Measurements from ENCODE around the gene ROBO1. TPM values are rescaled to one million over a fixed set of nuclear protein-coding genes. Genes with fewer than 3 reads are reported as not detected.

ROBO1 gene
- total and polyA plus RNA-seq, 2 of the 8 experiments (the other 6 are each of a cell fraction or from before 2014, with no cell fraction given), result 51.4 to 91.0 TPM

- H3K79me1 ChIP-seq (ENCODE audit: low read depth, low read length), result 0 out of 2 replicates have a peak, but pooled peaks cover 2% of the 10 kb centered on the region
- ChIA-PET CTCF (ENCODE audit: partially characterized antibody) (no interaction called here), POLR2A (ENCODE audit: partially characterized antibody) (no interaction called here)
- H3K27ac ChIP-seq (ENCODE audit: low read depth, low read length), result no peak overlapping the region
- H3K18ac ChIP-seq (ENCODE audit: extremely low read depth, low read length), result no peak overlapping the region
- no peak overlapping the region for H4K8ac ChIP-seq (ENCODE audit: extremely low read depth, insufficient read depth, low read length)
- no peaks in the 10 kb centered on the region for H3K9me3 ChIP-seq (ENCODE audit: insufficient read depth in 2 of 2, low read depth in 1 of 2, low read length in 1 of 2)
- H2AK5ac ChIP-seq (ENCODE audit: low read depth, low read length), result no peak overlapping the region
- H3K4me1 ChIP-seq (replicated peaks in 1 of 4; ENCODE audit: control insufficient read depth in 3 of 4, insufficient read depth in 4 of 4, low read length in 3 of 4), result no peaks in the 10 kb centered on the region
- H3K9ac ChIP-seq (replicated peaks in 1 of 4; ENCODE audit: extremely low read depth in 1 of 4, low read depth in 3 of 4, low read length in 3 of 4), result no peak overlapping the region
- no peak overlapping the region for H2AFZ ChIP-seq (ENCODE audit: low read length)
- H4K20me1 ChIP-seq (replicated peaks in 1 of 2; ENCODE audit: control insufficient read depth in 1 of 2, insufficient read depth in 2 of 2, low read length in 2 of 2), result peaks cover 0 to 1% of the 10 kb centered on the region in 2 experiments
- FAIRE-seq (no peak), DNase-seq (ENCODE audit: low read depth in 1 of 2, low spot score in 2 of 2) (no peak)
- no peaks in the 10 kb centered on the region for H3K23me2 ChIP-seq (ENCODE audit: low read depth, low read length)
- H3K36me3 ChIP-seq (ENCODE audit: control insufficient read depth in 2 of 4, insufficient read depth in 4 of 4, low read length in 3 of 4), result no peaks in the 10 kb centered on the region
- no peak overlapping the region for H3K14ac ChIP-seq (ENCODE audit: insufficient read length)
- H4K5ac ChIP-seq (ENCODE audit: insufficient read length, low read depth, low read length), result no peak overlapping the region
- no peak overlapping the region for H3K4ac ChIP-seq (replicated peaks; ENCODE audit: insufficient read length, low read depth, low read length)
- no peak overlapping the region for H3K56ac ChIP-seq (replicated peaks; ENCODE audit: insufficient read length, low read depth, low read length)
- 71% methylated on average over 5 of the region's 5 CpGs; no CpG with 5 or more reads in 1 of the 2 experiments for WGBS, 2 experiments (ENCODE audit: extremely low coverage in 1 of 2, insufficient coverage in 1 of 2, insufficient read length in 1 of 2, insufficient replicate concordance in 2 of 2, low coverage in 1 of 2, low lambda C conversion rate in 2 of 2, missing lambda C conversion rate in 1 of 2)
- peaks cover 0 to 3% of the 10 kb centered on the region in 2 experiments; a peak in 1 of 4 replicates for H3K79me2 ChIP-seq (ENCODE audit: control insufficient read depth in 1 of 2, insufficient read depth in 2 of 2, low read length in 2 of 2)
- no peak overlapping the region for H3K4me3 ChIP-seq (ENCODE audit: extremely low read depth in 1 of 4, insufficient read depth in 2 of 4, low read depth in 3 of 4, low read length in 4 of 4)
- H2BK20ac ChIP-seq (ENCODE audit: low read length), result no peak overlapping the region
- no peak overlapping the region for H2BK15ac ChIP-seq (ENCODE audit: low read length)
- H3K4me2 ChIP-seq (ENCODE audit: insufficient read depth in 1 of 2, low read depth in 2 of 2, low read length in 2 of 2), result no peak overlapping the region
- no peak overlapping the region for H2BK12ac ChIP-seq (ENCODE audit: low read depth, low read length)
- H4K91ac ChIP-seq (replicated peaks; ENCODE audit: insufficient read length, low read length), result no peak overlapping the region
- no peak overlapping the region for H3K23ac ChIP-seq (ENCODE audit: insufficient read length)
- H2BK5ac ChIP-seq (ENCODE audit: low read depth, low read length), result no peak overlapping the region
- TF ChIP-seq MAX (IDR thresholded peaks at IDR 0.05), result no peak
- no peaks in the 10 kb centered on the region for H3K27me3 ChIP-seq (replicated peaks in 1 of 4; ENCODE audit: control insufficient read depth in 3 of 4, extremely low read depth in 1 of 4, insufficient read depth in 3 of 4, low read length in 3 of 4)
- H2BK120ac ChIP-seq (replicated peaks; ENCODE audit: low read depth, low read length), result no peak overlapping the region
Observed at GRCh38 chr3:78825118-78825857, 942.5 kb downstream of the ROBO1 start.
